Spleen (tissue), 7 donors: ENCODE measurements around the gene PGLYRP4.
A peak's percentile ranks its signal among the peaks of the same experiment; 100 is the strongest.

ENCODE experiments used
- CTCF ChIP-seq, 11 experiments: fragments of 200-600 bp in 7 of 11; fragments of 450-650 bp in 4 of 11; sonication (generic) in 4 of 11; IDR thresholded peaks in 8 of 11; conservative IDR thresholded peaks in 3 of 11; 1 replicate in 7 of 11; 2 replicates in 4 of 11; pipeline versions ENCODE4 v1.4.0 to v1.8.0; 2016 to 2021; ENCODE audit warnings: antibody characterized with exemption in 11 of 11, inconsistent platforms in 4 of 11, mild to moderate bottlenecking in 1 of 11
- POLR2A ChIP-seq, 3 donors: fragments of 450-650 bp; IDR thresholded peaks; one replicate each; pipeline ENCODE4 v1.5.1; 2017; ENCODE audit warnings: antibody characterized with exemption in 3 of 3, mild to moderate bottlenecking in 1 of 3
- donor health status: DM: no; HTN: no; CAD: no; lungs with moderate emphysema.
- donor health status: DM: no; HTN: no; CAD: no.
- donor health status: DM: no; HTN: no; CAD: no.

GRCh38 chr1:153355445-153356071, 6.9 kb upstream of the PGLYRP4 start:
- TF ChIP-seq CTCF (IDR thresholded peaks at IDR 0.05 in 8 of 11, conservative IDR thresholded peaks at IDR 0.05 in 3 of 11), result peak in 7 of 11 experiments; percentile 33 to 80 (median 61)
- TF ChIP-seq POLR2A (IDR thresholded peaks at IDR 0.05), result no peak
